HG03558 (cell line): ENCODE results near the gene ARHGAP18.

Experiments used
- ATAC-seq: cut with Tn5 transposase; IDR thresholded peaks from one replicate; pipeline ENCODE4 v1.9.1; 2021; ENCODE audit warnings: moderate number of reproducible peaks; ENCODE audit not compliant: unreplicated experiment; ENCODE audit errors: extremely low read depth

The ARHGAP18 gene

GRCh38 chr6:129648819-129649491 is 61.0 kb downstream of the ARHGAP18 start:
- ATAC-seq, result no peak

- peak; percentile 11 for ATAC-seq
These were observed 62.9 kb downstream of the ARHGAP18 start for GRCh38 chr6:129647044-129647443.

- ATAC-seq, result peak; percentile 83
These were observed 63.3 kb downstream of the ARHGAP18 start for GRCh38 chr6:129646642-129647041.

- no peak for ATAC-seq
These were observed 64.0 kb downstream of the ARHGAP18 start for GRCh38 chr6:129645830-129646579.

GRCh38 chr6:129645106-129645829 is 64.7 kb downstream of the ARHGAP18 start:
- ATAC-seq, result no peak

GRCh38 chr6:129644567-129645015 is 65.4 kb downstream of the ARHGAP18 start:
- no peak for ATAC-seq

- no peak for ATAC-seq
These were observed 66.0 kb downstream of the ARHGAP18 start for GRCh38 chr6:129643968-129644367.

- ATAC-seq, result no peak
These were observed 66.8 kb downstream of the ARHGAP18 start for GRCh38 chr6:129643176-129643575.

- no peak for ATAC-seq
These were observed 67.7 kb downstream of the ARHGAP18 start for GRCh38 chr6:129642322-129642721.

GRCh38 chr6:129641344-129641743 is 68.6 kb downstream of the ARHGAP18 start:
- ATAC-seq, result no peak

GRCh38 chr6:129638686-129639085 is 71.3 kb downstream of the ARHGAP18 start:
- no peak for ATAC-seq

- no peak for ATAC-seq
These were observed 71.8 kb downstream of the ARHGAP18 start for GRCh38 chr6:129638055-129638684.

- ATAC-seq, result no peak
These were observed 72.5 kb downstream of the ARHGAP18 start for GRCh38 chr6:129637340-129638054.

GRCh38 chr6:129635396-129636130 is 74.4 kb downstream of the ARHGAP18 start:
- no peak for ATAC-seq

GRCh38 chr6:129634411-129635230 is 75.4 kb downstream of the ARHGAP18 start:
- ATAC-seq, result no peak

GRCh38 chr6:129633529-129633928 is 76.4 kb downstream of the ARHGAP18 start:
- ATAC-seq, result no peak

- ATAC-seq, result no peak
These were observed 77.8 kb downstream of the ARHGAP18 start for GRCh38 chr6:129632172-129632613.

GRCh38 chr6:129631070-129631469 is 78.9 kb downstream of the ARHGAP18 start:
- ATAC-seq, result no peak
